Measurements from ENCODE around the gene MACROD2. TPM values are rescaled to one million over a fixed set of nuclear protein-coding genes. Genes with fewer than 3 reads are reported as not detected.
A peak's percentile ranks its signal among the peaks of the same experiment; 100 is the strongest.

The MACROD2 gene
- total and polyA plus RNA-seq, 2 of the 4 experiments (the other 2 are of a cell fraction): not detected

DNA sequence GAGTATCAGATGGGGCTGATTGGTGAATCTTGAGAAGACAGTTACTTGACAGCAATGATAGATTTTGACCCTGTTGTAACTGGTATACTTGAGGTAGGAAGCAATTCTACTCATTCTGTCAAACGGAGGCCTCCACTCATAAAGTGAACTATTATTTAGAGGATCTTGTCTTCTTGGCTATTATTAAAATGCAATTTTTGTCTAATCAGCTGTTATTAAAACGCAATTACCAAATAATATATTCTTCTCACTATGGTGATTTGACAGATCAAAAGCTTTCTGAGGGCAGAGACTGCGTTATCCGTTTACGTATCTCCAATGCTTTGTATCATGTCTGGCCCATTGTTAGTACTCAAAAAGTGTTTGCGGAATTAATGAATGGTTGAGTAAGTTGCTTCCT, 120.7 kb downstream of the MACROD2 start:
- ATAC-seq (ENCODE audit: low read depth) (no peak), DNase-seq (no peak)
- Histone ChIP-seq H3K4ac (ENCODE audit: low read depth, low read length) (no peak overlapping the region), H2AK5ac (ENCODE audit: low read depth, low read length) (no peak overlapping the region), H3K4me3 (ENCODE audit: insufficient read depth, low read depth, low read length) (no peak overlapping the region), H3K56ac (ENCODE audit: extremely low read depth, insufficient read depth, low read length) (no peak overlapping the region), H4K8ac (ENCODE audit: low read depth in 2 of 2, low read length in 2 of 2) (no peak overlapping the region), H3K9me1 (ENCODE audit: insufficient read depth, low read length) (no peaks in the 10 kb centered on the region), H3K27me3 (ENCODE audit: control insufficient read depth, insufficient read depth, low read length) (no peaks in the 10 kb centered on the region), H2AK9ac (replicated peaks; ENCODE audit: low read depth, low read length, poor library complexity) (no peak overlapping the region), H3K9me3 (ENCODE audit: control insufficient read depth, insufficient read depth, low read length) (no peaks in the 10 kb centered on the region), H2BK120ac (ENCODE audit: low read depth, low read length) (no peak overlapping the region), H3K79me1 (ENCODE audit: low read depth in 1 of 2, low read length in 2 of 2) (no peaks in the 10 kb centered on the region), H2BK15ac (ENCODE audit: low read depth, low read length) (no peak overlapping the region), H3K23ac (ENCODE audit: low read depth, low read length) (no peak overlapping the region), H4K20me1 (ENCODE audit: insufficient read depth, low read length) (no peaks in the 10 kb centered on the region), H2AFZ (replicated peaks; ENCODE audit: low read length, poor library complexity) (no peak overlapping the region), H3K27ac (ENCODE audit: insufficient read depth, low read length) (no peak overlapping the region), H2BK5ac (ENCODE audit: low read depth, low read length, poor library complexity, severe bottlenecking) (no peak overlapping the region), H3K4me1 (ENCODE audit: control insufficient read depth, insufficient read depth, low read length) (no peaks in the 10 kb centered on the region), H3K14ac (replicated peaks; ENCODE audit: low read depth, low read length) (no peak overlapping the region), H4K91ac (ENCODE audit: insufficient read depth, low read depth, low read length) (no peak overlapping the region), H2BK20ac (ENCODE audit: low read depth, low read length) (no peak overlapping the region), H3K9ac (ENCODE audit: low read depth, low read length) (no peak overlapping the region), H3K18ac (ENCODE audit: low read depth, low read length) (no peak overlapping the region), H3K36me3 (ENCODE audit: control insufficient read depth, insufficient read depth, low read length) (no peaks in the 10 kb centered on the region), H4K5ac (ENCODE audit: low read depth, low read length) (no peak overlapping the region), H3K4me2 (ENCODE audit: low read depth, low read length) (no peak overlapping the region)
- ChIA-PET POLR2A (ENCODE audit: unreplicated experiment) (no interaction called here), CTCF (no interaction called here)
- BruUV-seq (replicated peaks): no TSS peak
- dilution Hi-C loops (cut with HindIII; ENCODE audit: low sequenced_read_pairs, unreplicated experiment): no loop called here
- no CpG with 5 or more reads among the region's 6 CpGs for WGBS, 2 experiments (ENCODE audit: extremely low coverage in 2 of 2, insufficient read length in 1 of 2)
- in situ Hi-C loops (cut with MboI; ENCODE audit: low sequenced_read_pairs): no loop called here
- TF ChIP-seq MAFK (IDR thresholded peaks at IDR 0.05; ENCODE audit: low read depth, low read length): peak; percentile 48; the same call in 1 of the 2 replicates
- TF ChIP-seq MAZ (IDR thresholded peaks at IDR 0.05; ENCODE audit: borderline replicate concordance, low read depth, low read length): no peak
- intact Hi-C loops (cut with micrococcal nuclease): no loop called here

Data from IMR-90 (cell line).